Measurements from ENCODE around the gene HK3. TPM values are rescaled to one million over a fixed set of nuclear protein-coding genes. Genes with fewer than 3 reads are reported as not detected.

The HK3 gene
- total RNA-seq, 1 donor from 2014 or later = not detected

DNA sequence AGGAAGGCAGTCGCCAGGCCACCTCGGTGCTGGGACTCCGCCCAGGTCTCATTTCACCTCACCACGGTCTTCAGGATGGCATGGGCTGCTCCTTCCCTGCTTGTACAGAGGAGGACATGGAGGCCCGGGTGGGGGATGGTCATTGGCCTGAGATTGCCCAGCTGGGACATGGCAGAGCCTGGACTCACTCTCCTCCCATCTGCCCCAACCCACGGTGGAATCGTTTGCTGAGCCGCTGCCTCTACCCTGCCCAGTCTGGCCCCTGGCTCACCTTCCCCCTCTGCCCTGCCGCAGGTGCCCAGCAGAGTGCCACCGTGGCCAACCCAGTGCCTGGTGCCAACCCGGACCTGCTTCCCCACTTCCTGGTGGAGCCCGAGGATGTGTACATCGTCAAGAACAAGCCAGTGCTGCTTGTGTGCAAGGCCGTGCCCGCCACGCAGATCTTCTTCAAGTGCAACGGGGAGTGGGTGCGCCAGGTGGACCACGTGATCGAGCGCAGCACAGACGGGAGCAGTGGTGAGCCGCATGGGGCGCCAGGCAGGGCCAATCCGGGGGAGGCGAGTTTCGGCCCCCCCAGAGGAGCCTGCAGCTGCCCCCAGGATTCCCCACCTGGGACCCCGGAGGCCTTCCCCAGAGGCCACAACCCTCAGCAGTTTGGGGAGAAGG lies 36.7 kb downstream of the HK3 start:
- no peak overlapping the region for H3K4me3 ChIP-seq (ENCODE audit: low read depth, low read length)
- TF ChIP-seq, protein P1, sequence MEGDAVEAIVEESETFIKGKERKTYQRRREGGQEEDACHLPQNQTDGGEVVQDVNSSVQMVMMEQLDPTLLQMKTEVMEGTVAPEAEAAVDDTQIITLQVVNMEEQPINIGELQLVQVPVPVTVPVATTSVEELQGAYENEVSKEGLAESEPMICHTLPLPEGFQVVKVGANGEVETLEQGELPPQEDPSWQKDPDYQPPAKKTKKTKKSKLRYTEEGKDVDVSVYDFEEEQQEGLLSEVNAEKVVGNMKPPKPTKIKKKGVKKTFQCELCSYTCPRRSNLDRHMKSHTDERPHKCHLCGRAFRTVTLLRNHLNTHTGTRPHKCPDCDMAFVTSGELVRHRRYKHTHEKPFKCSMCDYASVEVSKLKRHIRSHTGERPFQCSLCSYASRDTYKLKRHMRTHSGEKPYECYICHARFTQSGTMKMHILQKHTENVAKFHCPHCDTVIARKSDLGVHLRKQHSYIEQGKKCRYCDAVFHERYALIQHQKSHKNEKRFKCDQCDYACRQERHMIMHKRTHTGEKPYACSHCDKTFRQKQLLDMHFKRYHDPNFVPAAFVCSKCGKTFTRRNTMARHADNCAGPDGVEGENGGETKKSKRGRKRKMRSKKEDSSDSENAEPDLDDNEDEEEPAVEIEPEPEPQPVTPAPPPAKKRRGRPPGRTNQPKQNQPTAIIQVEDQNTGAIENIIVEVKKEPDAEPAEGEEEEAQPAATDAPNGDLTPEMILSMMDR (conservative IDR thresholded peaks at IDR 0.05; ENCODE audit: low read depth, low read length) = no peak
- no peak for DNase-seq (ENCODE audit: low read depth)

DNA sequence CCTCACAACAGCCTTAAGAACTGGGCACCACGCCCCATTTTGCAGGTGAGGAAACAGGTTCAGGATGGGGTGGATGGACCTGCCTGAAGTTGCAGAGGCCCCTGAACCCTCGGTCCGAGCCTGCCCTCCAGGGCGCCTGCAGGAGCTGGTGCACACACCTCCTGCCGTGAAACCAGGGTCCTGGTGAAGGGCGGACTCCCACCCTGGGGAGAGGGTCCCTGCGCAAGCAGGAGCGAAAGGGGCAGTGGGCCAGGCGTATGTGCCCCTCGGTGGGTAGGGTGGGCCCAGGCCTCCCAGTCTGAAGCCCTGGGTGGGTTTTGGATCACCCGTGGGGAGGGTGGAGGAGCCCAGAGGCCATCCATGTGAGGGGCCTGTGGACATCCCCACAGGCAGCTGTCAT lies 37.9 kb downstream of the HK3 start:
- DNase-seq (ENCODE audit: low read depth) = no peak
- H3K4me3 ChIP-seq (ENCODE audit: low read depth, low read length) = no peak overlapping the region
- TF ChIP-seq, protein P1 (conservative IDR thresholded peaks at IDR 0.05; ENCODE audit: low read depth, low read length) = no peak

DNA sequence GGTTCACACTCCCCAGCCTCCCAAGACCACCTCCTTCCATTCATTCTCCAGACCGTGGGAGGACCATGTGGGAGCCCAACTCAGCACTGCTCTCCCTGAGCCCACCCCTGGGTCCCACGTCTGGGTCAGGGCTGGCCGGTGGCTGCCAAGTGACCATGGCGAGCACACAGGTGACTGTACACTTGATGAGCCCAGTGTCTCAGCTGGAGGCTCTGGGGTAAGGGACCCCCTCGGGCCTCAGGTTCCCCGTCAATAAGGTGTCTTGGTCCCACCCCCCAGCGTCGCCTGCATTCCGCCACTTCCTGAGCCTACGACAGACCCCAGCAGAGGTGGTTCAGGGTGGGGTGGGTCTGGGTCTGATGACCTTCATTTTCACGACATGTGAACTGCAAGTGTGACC lies 38.8 kb downstream of the HK3 start:
- no peak for DNase-seq (ENCODE audit: low read depth)
- TF ChIP-seq, protein P1 (conservative IDR thresholded peaks at IDR 0.05; ENCODE audit: low read depth, low read length) = no peak
- H3K4me3 ChIP-seq (ENCODE audit: low read depth, low read length) = no peak overlapping the region

DNA sequence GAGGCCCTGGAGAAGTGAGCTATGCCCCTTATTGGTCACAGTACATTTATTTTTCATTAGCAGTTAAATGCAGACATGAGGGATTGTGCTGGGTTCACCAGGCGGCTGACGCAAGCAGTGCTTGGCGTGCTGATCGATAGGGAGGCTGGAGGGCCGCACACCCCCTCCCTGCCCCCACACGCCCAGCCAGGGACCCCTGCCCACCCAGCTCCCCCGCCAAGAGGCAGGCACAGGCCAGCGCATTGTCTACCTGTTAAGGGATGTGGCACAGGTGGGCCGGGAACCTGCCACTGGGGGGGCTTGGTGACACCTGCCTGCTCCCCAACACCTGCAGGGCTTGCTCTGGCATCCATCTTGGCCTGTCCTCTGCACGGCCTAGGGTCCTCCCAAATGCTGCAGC lies 39.2 kb downstream of the HK3 start:
- TF ChIP-seq, protein P1 (conservative IDR thresholded peaks at IDR 0.05; ENCODE audit: low read depth, low read length) = no peak
- no peak overlapping the region for H3K4me3 ChIP-seq (ENCODE audit: low read depth, low read length)
- no peak for DNase-seq (ENCODE audit: low read depth)

DNA sequence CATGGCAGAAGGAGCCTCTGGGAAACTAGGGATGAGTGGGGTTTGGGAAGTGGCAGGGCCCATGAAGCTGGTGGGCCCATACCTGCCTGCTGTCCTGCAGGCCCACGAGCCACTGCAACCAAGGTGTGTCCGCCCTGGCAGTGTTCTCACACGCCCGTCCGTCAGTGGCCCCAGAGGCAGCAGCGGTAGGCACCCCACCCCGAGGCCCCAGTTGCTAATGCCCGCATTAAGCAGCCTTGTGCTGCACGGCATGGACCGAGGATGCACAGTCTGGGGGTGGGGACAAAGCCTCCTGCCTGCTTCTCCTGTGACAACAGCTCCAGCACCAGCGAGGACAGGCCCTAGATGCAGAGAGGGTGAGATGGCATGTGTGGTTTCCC lies 41.3 kb downstream of the HK3 start:
- H3K4me3 ChIP-seq (ENCODE audit: low read depth, low read length) = no peak overlapping the region
- DNase-seq (ENCODE audit: low read depth) = no peak
- TF ChIP-seq, protein P1 (conservative IDR thresholded peaks at IDR 0.05; ENCODE audit: low read depth, low read length) = no peak

DNA sequence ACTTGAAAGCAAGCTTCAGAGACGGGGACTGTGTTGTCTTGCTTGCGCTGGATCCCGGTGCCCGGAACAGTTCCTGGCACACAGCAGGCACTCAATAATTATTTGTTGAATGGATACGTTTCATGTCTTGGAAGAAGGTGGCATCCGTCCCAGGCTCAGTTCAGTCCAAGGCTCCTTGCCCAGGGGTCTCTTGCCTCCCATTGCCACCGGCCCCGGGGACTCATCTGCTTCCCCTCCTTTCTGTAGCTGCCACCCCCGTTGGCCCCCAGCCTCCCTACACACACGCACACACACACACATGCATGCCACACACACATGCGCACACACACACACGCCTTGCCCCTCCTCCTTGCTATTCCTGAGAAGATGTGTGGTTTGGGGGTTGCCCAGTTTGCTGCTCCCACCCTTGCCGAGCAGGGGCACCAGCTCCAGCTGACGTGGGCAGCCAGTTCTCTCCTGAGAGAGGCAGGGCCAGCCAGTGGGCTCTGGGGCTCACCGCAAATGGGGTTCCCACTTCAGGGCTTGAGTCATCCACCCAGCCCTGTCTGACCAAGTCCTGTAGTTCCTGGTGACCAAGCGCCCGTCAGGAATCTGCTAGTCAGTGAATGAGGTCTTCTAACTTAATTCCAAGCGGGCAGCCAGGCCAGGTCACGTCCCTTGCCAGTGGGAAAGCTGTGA lies 41.8 kb downstream of the HK3 start:
- TF ChIP-seq, protein P1 (conservative IDR thresholded peaks at IDR 0.05; ENCODE audit: low read depth, low read length) = no peak
- H3K4me3 ChIP-seq (ENCODE audit: low read depth, low read length) = no peak overlapping the region
- no peak for DNase-seq (ENCODE audit: low read depth)

DNA sequence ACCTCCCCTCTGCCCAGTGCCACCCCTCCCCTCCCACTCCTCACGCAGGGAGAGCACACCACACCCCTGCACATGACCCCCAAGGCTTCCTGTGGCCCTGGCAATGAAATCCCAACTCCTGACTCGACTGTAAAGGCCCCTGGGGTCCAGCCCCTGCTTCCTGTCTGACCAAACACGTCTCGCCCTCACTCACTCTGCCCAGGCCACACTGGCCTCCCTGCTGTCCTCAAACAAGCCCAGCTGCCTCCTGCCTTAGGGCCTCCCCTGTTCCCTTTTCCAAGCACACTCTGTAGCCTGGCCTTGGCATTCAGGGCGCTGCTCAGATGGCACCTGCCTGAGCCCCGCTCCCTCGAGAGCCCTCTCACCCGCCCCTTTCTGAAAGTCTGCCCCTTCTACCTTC lies 42.4 kb downstream of the HK3 start:
- TF ChIP-seq, protein P1 (conservative IDR thresholded peaks at IDR 0.05; ENCODE audit: low read depth, low read length) = no peak
- no peak for DNase-seq (ENCODE audit: low read depth)
- H3K4me3 ChIP-seq (ENCODE audit: low read depth, low read length) = no peak overlapping the region

Data from epithelial cell of proximal tubule (primary cell).